ENCODE results near the gene MAST3. TPM values are rescaled to one million over a fixed set of nuclear protein-coding genes. Genes with fewer than 3 reads are reported as not detected.

Gene MAST3
- total RNA-seq, 3 donors from 2014 or later: 25.2 to 37.3 (median 34.7) TPM

DNA sequence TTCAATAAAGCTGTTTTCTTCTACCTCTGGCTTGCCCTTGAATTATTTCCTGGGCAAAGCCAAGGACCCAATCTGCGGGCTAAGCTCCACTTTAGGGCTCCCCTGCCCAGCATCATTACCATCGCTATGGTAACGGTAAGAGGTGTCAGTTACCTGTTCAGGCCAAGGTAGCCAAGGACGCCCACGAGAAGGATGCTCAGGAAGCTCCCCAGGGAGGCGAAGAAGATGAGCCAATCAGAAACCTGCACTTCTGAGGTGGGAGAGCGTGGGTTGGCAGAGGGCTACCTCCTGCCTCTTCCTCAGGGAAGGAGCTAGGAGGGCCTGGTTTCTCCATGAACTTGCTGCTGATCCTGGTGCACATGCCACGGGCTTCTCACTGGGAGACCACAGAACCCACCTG lies 35.5 kb upstream of the MAST3 start:
- no peaks in the 10 kb centered on the region for H3K36me3 ChIP-seq (ENCODE audit: low read depth)
- ATAC-seq: no peak
- H3K9me3 ChIP-seq: no peaks in the 10 kb centered on the region
- DNase-seq: no peak
- H3K4me1 ChIP-seq (ENCODE audit: low read depth): peaks cover 6% of the 10 kb centered on the region
- intact Hi-C loops (cut with DNase I, micrococcal nuclease): no loop called here
- H3K4me3 ChIP-seq: no peak overlapping the region
- TF ChIP-seq, protein P1, sequence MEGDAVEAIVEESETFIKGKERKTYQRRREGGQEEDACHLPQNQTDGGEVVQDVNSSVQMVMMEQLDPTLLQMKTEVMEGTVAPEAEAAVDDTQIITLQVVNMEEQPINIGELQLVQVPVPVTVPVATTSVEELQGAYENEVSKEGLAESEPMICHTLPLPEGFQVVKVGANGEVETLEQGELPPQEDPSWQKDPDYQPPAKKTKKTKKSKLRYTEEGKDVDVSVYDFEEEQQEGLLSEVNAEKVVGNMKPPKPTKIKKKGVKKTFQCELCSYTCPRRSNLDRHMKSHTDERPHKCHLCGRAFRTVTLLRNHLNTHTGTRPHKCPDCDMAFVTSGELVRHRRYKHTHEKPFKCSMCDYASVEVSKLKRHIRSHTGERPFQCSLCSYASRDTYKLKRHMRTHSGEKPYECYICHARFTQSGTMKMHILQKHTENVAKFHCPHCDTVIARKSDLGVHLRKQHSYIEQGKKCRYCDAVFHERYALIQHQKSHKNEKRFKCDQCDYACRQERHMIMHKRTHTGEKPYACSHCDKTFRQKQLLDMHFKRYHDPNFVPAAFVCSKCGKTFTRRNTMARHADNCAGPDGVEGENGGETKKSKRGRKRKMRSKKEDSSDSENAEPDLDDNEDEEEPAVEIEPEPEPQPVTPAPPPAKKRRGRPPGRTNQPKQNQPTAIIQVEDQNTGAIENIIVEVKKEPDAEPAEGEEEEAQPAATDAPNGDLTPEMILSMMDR (IDR thresholded peaks at IDR 0.05): no peak

DNA sequence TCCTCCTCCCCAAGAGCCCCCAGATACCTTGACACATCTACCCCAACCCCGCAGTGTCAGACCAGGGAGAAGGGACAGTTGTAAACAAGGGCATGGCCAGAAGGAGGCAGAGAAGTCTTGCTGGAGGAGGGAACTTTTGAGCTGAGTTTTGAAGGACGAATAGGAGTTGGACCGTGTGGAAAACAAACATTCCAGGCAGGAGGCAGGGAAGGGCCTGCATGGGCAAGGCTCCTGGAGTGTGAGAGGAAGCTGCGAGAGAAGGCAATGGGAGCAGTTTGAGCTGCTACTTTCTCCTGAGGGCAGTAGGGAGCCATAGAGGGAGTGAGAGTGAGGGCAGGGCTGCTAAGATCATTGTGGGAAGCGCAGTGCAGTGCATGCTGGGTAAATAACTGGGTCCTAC lies 34.1 kb upstream of the MAST3 start:
- no peaks in the 10 kb centered on the region for H3K9me3 ChIP-seq
- intact Hi-C loops (cut with DNase I, micrococcal nuclease): no loop called here
- H3K36me3 ChIP-seq (ENCODE audit: low read depth): no peaks in the 10 kb centered on the region
- TF ChIP-seq, protein P1 (IDR thresholded peaks at IDR 0.05): no peak
- no peak overlapping the region for H3K4me3 ChIP-seq
- ATAC-seq (no peak), DNase-seq (no peak)
- H3K4me1 ChIP-seq (ENCODE audit: low read depth): peaks cover 3% of the 10 kb centered on the region

DNA sequence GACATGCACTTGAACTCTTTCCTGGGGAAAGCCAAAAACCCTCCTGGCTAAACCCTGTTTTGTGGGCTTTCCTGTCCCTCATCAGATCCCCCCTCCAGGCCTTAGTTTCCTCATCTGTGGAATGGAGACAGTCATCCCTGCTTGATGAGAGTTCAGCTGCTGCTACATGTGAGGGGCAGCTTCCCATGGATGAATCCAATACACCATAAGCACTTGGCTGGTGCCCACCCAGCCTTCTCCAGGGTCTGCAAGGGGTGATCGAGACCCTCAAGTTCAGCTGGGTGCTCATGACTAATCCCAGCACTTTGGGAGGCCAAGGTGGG lies 32.4 kb upstream of the MAST3 start:
- TF ChIP-seq, protein P1 (IDR thresholded peaks at IDR 0.05): no peak

DNA sequence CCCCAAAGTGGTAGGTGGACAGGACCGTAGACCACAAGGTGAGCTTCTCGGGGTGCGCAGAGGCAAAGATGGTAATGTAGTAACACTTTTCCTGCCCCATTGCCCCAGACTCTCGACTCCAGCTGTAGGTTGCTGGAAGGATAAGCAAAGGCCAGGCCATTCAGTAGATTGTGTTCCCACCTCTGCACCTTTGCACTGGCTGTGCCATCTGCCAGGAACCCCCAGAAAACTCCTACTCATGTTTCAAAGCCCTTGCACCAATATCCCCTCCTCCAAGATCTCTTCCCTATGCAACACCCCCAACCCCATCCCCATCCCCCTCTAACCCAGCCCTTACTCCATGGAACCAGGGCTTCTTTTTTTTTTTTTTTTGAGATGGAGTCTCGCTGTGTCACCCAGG lies 29.2 kb upstream of the MAST3 start:
- no peak for ATAC-seq
- Histone ChIP-seq H3K36me3 (ENCODE audit: low read depth) (no peaks in the 10 kb centered on the region), H3K4me3 (no peak overlapping the region), H3K9me3 (no peaks in the 10 kb centered on the region), H3K4me1 (ENCODE audit: low read depth) (peaks cover 3% of the 10 kb centered on the region)
- no peak for DNase-seq
- intact Hi-C loops (cut with DNase I, micrococcal nuclease): no loop called here
- TF ChIP-seq, protein P1 (IDR thresholded peaks at IDR 0.05): no peak

More for the DNA sequence above, 32.4 kb upstream of the MAST3 start:
- Histone ChIP-seq H3K36me3 (ENCODE audit: low read depth) (no peaks in the 10 kb centered on the region), H3K4me1 (ENCODE audit: low read depth) (peaks cover 3% of the 10 kb centered on the region), H3K4me3 (no peak overlapping the region), H3K9me3 (no peaks in the 10 kb centered on the region)
- intact Hi-C loops (cut with DNase I, micrococcal nuclease): no loop called here
- ATAC-seq: no peak
- DNase-seq: no peak

DNA sequence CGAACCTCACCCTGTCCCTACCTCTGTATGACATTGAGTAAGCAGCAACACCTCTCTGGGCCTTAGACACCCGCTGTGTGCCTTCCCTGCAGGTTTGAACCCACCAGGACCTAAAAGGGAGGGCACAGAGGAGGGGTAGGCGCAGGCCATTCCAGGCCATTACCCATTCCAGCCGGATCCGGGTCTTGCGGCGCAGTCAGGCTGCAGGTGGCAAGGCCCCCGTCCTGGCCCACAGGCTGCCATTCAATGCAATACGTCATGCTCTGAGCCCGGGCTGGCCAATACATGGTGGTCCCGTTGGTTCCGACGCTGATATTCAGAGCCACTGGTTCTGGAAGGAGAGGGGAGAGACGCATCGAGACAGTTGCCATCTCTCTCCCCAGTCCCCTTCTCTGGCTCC lies 28.2 kb upstream of the MAST3 start:
- no peak for ATAC-seq
- H3K36me3 ChIP-seq (ENCODE audit: low read depth): no peaks in the 10 kb centered on the region
- no peak for DNase-seq

DNA sequence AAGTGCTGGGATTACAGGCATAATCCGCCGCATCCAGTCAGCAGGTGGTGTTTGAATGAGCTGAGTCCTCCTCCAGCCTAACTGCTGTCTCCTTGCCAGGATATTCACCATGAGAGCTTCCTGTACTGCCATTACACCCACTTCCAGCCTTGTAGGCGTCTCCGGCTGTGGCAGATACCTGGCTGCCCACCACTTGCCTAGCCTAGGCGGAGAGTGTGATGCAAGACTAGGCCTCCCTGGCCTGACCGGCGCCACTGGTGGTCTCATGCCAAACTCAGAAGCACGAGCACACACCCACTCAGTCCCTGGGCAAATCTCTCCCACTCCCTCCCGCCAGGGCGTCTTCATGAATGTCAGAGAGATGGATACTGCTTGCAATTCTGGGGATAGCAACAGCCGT lies 27.4 kb upstream of the MAST3 start:
- no peak for ATAC-seq

More for the DNA sequence above, 28.2 kb upstream of the MAST3 start:
- no peaks in the 10 kb centered on the region for H3K9me3 ChIP-seq
- H3K4me3 ChIP-seq: no peak overlapping the region
- peaks cover 3% of the 10 kb centered on the region for H3K4me1 ChIP-seq (ENCODE audit: low read depth)
- TF ChIP-seq, protein P1 (IDR thresholded peaks at IDR 0.05): no peak
- intact Hi-C loops (cut with DNase I, micrococcal nuclease): no loop called here

More for the DNA sequence above, 27.4 kb upstream of the MAST3 start:
- no peak for DNase-seq
- Histone ChIP-seq H3K4me1 (ENCODE audit: low read depth) (no peaks in the 10 kb centered on the region), H3K9me3 (no peaks in the 10 kb centered on the region), H3K4me3 (no peak overlapping the region), H3K36me3 (ENCODE audit: low read depth) (no peaks in the 10 kb centered on the region)
- intact Hi-C loops (cut with DNase I, micrococcal nuclease): no loop called here
- TF ChIP-seq, protein P1 (IDR thresholded peaks at IDR 0.05): no peak
